NCI-H1092 treated with DMSO at 0.1 percent for 48 hours (cell line): ENCODE results near the gene MED27.
"Not testable (repeated sequence)": the region's sequence is repeated elsewhere in the genome, so short reads cannot be mapped to it uniquely, and the experiment has no call there.

Source experiments
- DNase-seq: peaks from one replicate; lab custom pipeline; 2025; lab: John Stamatoyannopoulos, UW

MED27 gene

DNA sequence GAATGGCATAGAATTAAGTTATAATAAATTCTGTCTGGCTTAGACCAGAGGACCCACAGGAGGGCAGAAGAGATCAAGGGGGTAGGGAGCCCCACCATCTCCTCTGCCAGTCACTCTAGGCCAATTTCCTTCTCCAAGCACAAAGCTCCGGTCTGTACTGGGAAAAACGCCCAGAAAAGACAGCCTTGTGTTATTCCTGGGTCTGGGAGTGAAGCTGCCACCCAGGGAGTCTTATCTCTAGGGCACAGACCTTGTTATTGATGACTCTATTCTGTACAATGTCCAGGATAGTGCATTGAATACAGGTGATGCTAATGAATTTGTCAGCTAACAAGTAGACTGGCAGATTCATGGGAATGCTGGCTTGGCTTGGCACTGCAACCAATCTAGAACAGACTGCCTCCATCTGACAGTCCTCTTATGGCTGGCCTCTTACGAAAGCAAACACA is 60.7 kb downstream of the MED27 start:
- peak; percentile 30 for DNase-seq

DNA sequence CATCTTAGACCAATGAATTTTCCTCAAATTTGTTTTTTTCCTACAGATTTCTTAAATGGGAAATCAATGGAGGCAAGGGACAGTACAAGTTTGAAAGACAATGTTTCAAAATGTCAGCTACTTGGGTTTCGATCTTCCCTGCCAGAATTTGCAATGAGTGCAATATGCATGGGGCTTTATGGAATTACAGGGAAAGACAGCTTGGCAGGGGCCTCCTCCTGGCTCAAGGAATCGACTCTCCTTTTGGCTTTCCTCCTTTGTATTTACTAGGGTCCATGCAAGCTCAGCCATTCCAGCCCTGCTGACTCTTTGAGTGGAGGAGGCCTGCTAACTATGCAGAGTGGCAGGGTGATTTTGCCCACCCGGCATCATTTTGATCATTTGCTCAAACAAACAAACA is 63.2 kb downstream of the MED27 start:
- DNase-seq = no peak

DNA sequence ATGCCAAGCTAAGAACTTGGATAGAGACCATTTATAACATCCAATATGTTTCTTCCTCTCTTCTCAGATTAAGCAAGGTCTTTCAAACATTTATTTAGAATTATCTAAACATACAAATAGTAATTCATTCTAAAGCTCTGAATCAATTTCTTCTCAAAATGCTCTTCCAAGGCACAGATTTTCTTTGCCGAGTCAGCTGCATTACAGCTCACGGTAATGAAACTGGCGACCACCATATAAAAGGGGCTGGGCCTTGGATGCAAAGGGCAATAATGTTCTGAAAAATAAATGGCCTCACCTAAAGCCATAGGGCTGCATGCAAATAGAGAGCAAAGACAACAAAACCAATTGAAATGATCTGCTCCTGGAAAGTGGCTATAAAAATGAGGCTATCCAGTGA is 63.8 kb downstream of the MED27 start:
- no peak for DNase-seq

DNA sequence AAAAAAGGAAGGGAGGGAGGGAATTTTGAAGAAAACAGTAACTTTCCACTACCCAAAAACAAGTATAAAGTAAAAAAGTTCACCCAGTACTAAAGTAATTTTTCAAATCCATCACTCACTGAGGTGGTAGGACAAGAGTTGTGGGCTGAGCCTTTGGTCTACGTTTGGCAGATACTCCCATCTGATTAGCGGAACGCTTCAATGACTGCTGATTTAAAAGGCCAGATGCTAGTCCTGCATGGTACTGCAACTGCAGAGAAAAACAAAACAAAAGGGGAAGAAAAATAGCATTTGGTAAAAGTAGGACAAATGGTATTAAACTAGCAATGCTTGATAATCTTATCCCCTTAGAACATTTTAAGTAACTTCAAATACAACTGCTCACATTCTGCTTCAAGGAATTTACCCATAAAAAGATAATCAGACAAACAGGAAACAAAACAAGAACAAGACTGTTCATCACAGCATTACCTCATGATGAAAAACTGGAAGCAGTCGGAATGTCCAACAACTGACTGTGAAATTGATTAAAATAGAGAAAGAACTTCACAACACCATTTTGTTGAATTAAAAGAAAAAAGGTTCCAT is 65.4 kb downstream of the MED27 start:
- no peak for DNase-seq

DNA sequence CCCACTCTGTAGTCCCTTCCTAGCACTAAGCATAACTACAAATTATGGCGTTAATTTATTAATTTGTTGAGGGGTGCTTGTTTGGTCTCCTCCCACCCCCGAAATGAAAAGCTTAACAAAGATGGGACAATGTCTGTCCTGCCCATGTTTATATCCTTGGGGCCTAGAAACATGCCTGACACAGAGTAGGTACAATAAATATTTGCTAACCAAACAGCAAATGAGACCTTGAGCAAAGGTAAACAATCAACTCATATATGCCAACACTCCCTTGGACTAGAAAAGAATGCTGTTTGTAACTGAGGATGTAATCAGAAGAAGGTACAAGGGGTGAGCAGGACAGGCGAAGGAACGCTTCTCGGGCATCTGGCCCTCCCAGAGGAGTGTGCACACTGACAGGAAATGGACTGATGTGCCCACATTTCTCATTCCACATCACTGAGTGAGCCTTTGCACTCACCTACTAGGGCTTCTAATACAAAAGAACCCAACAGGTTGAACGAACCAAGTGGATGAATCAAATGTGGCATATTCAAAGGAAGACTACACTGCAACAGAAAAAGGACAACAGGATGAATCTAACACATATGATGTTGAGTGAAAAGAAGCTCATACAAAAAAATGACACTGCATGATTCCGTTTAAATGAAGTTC is 66.8 kb downstream of the MED27 start:
- DNase-seq = no peak

DNA sequence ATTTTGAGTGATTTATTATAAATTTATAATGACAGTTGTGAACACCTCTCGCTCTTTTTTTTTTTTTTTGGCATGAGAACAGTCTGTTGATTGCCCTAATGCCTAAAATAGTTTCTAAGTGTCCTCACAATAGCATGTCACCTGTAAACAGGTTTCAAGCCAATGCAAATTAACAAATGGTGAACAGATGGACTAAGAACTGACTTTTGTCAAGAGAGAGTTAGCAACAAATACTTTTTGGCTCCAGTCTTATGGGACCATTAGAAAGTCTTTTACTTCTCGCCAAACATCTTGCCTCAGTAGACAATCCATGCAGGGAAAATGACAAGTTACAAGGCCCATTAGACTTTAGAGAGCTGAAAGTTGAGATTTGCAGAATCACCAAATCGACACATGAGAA is 67.8 kb downstream of the MED27 start:
- no peak for DNase-seq

DNA sequence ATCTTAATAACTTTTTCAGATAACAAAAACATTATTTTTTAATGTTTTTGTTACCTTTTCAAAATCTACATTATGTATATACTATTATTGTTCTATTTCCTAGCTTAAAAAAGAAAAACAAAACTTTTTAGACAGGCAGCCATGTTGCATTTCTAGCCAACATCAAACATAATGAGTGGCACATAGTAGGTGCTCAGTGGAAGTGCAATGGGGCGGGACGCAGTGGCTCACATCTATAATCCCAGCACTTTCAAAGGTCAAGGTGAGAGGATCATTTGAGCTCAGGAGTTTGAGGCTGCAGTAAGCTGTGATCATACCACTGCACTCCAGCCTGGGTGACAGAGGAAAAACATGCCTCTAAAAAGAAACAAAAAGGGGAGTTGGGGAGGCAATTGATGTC is 68.4 kb downstream of the MED27 start:
- no peak for DNase-seq

DNA sequence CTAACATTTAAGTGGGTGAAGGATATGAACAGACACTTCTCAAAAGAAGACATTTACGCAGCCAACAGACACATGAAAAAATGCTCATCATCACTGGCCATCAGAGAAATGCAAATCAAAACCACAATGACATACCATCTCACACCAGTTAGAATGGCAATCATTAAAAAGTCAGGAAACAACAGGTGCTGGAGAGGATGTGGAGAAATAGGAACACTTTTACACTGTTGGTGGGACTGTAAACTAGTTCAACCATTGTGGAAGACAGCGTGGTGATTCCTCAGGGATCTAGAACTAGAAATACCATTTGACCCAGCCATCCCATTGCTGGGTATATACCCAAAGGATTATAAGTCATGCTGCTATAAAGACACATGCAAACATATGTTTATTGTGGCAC is 69.5 kb downstream of the MED27 start:
- not testable (repeated sequence) for DNase-seq

DNA sequence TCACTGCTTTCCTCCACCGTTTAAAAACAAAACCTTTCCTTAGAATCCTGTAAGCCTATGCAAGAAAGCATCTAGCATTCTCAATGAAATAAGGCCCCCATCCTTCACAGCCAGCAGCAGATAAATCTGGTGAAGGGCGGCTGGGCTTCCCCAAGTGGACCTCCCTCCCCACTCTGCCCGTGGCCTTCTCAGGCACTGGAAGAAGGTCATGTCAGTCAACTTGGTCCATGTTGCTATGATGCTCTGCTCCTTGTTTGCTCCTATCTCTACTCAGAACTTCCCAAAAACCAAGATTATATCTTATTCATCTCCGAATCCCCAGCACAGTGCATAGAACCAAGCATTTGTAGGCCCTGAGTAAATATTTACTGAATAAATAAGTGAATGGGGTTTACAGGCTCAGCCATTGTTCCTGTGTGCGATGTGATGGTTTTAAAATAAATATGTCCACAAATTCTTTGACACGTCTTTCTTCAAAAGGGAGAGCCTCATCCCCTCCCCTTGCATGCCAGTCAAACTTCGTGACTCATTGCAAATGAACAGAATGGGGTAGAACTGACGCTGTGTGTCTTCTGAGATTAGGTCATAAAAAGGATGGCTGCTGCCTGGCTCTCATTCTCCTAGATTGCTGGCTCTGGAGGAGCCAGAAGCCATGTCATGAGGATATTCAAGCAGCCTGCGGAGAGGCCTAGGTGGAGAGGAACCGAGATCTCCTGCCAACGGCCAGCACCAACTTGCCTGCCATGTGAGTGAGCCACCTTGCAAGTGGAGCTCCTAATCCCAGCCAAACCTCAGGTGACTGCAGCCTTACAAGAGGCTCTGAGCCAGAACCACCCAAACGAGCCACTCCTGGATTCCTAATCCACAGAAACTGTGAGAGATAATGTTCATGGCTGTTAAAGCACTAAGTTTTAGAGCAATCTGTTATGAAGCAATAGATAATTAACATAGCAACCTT is 70.5 kb downstream of the MED27 start:
- DNase-seq = peak; percentile 8

DNA sequence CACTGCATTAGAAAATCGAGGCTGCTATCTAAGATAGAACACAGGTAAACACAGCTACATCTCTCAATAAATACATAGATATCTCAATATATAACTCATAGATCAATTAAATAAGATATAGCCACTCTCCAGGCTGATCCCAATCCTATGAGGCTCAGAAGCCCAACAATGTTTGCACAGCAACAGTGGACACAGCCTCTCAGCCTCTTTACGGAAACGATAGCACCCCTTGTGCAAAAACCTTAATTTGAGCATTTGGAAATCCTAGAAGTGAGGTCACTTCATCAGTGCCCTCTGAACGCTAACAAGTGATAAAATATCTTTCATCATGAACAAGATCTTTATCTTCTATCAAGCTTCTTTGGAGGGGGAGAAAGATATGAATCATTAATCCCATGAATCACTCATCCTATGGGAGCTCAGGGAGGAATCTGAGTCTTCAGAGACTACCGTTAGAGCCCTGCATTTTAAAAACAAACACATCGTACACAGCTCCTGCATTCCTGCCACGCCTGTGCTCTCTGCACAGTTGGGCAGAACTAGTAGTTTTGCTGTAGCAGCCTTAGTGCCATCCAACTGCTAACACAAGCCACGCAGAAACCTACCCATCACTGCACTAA is 71.4 kb downstream of the MED27 start:
- DNase-seq = no peak

DNA sequence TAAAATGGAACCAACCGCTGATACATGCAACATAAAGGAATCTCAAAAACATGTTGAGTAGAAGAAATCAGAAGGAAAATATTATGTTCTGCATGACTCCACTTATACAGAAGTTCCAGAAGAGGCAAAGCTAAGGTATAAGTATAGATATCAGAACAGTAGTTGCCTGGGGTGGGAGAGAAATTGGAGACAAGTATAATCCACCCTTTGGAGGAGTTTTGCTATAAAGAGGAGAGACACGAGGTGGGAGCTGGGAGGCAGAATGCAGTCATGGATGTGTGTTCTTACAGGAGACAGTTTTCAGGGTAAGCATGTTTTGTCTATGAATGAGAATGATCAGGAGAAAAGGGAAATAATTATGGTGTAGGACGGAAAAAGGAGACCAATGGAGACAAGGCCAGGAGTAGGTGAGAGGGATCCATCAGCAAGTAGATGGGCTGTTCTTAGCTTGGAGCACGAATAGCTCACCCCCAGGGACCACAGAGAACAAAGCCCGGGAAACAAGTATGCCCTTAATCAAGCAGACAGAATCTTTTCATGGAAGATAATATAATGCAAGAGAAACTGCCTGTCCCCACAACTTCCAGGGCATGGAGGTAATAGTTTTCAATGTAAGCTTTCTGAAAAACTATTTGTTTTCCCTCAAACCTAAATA is 72.2 kb downstream of the MED27 start:
- DNase-seq = no peak

DNA sequence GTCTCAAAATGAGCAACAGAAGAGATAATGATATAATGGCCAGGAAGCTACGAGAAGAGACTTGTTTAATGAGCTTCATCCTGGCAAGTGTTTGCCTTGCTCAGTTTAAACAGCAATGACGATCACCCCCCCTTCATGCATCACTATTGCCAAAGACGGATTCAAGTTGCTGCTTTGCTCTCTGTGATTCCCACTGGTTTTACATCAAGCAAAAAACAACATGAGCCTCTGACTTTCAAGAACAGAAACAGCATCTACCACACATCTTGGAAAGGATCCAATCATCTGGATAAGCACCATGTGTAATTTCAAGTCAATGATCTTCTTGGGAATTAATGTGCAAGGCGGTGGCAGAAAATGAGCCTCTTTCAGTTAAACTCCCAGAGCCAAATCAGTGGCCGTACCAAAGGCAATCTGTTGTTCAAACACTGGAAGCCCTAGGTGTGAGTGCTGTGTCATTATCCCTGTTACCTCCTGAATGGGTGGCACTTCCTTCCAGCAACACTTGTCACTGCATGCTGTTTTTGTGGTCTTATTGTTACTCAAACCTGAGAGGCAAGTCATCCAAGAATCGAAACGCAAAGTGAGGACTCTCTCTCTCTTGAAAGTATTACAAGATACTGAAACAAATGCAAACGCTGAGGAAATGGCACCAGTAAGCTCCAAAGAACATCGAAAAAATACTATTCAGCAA is 72.8 kb downstream of the MED27 start:
- peak; percentile 74 for DNase-seq

DNA sequence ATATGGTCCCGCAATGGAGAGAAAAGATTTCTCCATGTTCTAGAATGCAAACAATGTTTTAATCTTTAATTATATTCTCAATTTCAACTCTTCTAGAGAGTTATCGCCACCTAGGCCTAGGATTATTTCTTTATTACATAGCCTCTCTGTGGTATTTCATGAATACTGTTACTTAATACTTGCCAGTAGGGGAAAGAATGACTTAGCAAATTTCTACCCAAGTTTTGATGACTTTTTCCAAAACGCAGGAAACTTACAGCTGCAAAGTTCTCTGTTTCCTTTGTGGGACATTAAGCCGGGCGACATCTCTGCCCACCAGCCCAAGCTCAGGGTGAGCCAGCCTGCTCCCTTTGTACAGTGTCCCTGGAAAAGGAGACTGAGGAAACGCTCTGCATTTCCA is 73.8 kb downstream of the MED27 start:
- no peak for DNase-seq

DNA sequence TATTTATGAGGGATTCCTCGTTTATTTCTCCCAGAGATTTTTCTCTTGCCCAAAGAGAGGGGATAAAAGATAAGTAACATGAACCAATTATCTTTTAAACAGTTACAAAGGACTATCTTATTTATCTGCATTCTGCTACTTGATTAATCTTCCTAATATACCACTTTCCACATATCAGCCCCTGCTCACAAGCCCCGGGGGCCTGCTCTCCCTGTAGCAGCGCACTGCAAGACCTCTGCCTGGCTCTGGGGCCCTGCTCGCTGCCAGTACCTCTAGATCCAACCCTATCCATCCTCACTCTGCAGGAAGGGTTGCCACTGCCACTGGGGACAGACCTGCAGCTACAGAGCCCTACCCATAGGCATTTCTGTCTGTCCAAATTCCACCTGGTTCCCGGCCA is 75.3 kb downstream of the MED27 start:
- no peak for DNase-seq

DNA sequence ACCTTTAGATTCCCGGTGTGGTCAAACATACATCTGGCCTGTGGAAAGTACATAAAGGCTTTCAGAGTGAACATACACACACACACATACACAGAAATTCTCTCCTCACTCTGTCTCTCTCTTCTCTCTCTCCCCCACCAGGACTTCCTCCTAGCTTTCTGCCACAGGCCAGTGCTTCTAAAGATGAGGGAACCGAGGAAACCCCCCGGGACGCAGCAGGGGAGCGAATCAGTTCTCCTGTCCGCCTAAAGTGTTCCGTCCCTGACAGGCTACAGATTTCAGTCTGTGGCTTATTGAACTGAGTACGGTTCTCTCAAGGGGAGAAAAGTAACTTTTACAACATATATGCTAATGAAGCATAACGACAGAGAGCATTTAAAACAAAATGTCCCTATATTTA is 75.8 kb downstream of the MED27 start:
- no peak for DNase-seq

DNA sequence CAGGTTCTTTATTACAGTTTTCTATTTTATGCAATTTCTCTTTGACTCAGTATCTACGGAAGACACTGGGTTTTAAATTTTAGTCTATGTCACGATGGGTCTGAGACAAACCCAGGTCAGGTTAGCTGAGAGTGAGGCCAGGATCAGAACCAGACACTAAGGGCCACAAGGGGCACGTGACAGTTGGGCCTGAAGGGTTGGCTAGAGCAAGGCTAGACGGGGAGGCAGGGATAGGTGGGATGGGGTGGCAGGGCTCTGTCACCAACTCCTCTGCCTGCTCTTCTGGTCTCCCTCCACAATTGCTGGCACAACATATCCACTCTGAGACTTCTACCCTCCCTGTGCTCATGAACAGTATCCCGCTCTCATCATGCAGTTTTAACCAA is 76.4 kb downstream of the MED27 start:
- no peak for DNase-seq

DNA sequence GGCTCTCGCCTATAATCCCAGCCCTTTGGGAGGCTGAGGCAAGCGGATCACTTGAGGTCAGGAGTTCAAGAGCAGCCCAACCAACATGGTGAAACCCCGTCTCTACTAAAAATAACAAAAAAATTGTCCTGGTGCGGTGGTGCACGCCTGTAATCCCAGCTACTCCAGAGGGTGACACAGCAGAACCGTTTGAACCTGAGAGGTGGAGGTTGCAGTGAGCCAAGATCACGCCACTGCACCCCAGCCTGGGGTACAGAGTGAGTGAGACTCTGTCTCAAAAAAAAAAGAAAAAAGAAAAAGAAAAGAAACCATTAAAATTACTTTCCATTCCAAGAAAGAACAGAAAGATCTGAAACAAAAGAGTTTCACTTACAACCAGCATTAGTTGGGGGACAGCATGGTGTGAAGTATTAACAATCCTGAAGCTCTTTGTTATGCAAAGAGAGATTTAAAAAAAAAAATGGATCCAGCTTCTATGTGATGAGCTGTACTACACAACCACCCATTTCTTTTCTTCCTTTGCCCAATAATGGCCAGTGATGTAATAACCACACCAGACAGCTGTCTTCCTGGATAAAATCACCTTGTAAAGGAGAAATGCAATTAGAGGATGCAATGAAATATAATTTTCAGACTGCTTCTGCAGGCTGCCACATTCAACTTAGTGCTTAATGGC is 76.9 kb downstream of the MED27 start:
- DNase-seq = no peak

DNA sequence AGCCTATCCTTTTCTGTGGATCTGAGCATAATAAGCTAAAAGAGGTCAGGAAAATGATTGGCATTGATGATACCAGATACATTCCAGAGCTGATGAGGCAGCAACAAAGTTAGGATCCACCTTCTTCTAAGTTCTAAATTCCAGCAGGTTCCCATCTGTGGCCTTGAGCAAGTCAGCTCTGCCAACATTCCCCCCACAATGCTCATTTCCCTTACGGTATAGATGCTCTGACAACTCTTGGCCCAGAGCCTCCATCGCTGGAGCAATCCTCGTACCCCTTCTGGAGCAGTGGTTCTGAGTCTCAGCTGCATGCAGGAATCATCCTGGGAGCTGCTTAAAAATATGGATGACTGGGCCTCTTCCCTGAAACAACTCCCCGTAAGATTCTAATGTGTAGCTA is 78.1 kb downstream of the MED27 start:
- DNase-seq = no peak

DNA sequence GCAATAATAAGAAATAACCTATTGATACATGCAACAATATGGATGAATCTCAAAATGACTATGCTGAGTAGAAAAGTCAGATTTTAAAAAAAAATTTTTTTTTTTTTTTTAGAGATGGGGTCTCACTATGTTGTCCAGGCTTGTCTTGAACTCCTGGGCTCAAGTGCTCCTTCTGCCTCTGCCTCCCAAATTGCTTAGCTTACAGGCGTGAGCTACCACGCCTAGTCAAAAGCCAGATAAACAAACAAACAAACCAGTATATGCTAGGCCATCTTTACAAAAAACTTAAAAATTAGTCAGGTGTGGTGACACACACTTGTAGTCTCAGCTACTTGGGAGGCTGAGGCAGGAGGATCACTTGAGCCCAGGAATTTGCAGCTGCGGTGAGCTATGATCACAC is 79.0 kb downstream of the MED27 start:
- no peak for DNase-seq

DNA sequence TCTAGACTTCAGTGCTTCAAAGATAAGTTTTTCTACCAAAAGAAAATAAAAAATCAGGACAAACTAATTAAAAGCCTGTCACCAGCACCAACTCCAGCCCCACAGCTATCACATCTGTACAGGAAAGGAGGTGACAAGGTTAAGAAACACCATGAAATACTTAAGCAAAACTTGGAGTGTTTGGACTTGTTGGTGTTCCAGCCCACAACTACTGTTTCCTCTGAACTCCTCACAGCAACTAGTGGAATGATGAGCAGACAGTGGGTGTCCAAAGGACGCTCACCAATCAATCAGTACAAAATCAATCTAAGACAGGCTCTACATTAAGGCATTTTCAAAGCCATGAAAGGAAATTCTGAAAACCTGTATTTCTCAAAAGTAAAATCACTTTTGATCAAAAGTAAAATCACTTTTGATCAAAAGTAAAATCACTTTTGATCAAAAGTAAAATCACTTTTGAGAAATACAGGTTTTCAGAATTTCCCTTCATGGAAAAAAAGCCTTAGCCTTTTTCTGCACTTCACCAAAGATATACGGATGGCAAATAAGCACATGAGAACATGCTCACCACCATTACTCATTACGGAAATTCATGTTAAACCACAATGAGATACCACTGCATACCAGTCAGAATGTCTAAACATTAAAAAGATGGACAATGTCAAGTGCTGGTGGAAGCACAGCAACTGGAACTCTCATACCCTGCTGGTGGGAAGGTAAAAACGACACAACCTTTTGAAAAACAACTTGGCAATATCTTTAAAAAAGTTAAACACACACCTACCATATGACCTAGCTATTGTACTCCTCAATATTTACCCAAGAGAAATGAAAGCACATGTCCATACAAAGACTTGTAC is 79.7 kb downstream of the MED27 start:
- no peak for DNase-seq
